Fibroblast of skin of left quadriceps (primary cell): Measurements from ENCODE around the gene FAHD1.

ENCODE experiments used
- DNase-seq, 2 experiments: peaks; one replicate each; pipeline ENCODE4 v3.0.0-alpha.2; 2013; ENCODE audit warnings: low read depth in 2 of 2

The FAHD1 gene

DNA sequence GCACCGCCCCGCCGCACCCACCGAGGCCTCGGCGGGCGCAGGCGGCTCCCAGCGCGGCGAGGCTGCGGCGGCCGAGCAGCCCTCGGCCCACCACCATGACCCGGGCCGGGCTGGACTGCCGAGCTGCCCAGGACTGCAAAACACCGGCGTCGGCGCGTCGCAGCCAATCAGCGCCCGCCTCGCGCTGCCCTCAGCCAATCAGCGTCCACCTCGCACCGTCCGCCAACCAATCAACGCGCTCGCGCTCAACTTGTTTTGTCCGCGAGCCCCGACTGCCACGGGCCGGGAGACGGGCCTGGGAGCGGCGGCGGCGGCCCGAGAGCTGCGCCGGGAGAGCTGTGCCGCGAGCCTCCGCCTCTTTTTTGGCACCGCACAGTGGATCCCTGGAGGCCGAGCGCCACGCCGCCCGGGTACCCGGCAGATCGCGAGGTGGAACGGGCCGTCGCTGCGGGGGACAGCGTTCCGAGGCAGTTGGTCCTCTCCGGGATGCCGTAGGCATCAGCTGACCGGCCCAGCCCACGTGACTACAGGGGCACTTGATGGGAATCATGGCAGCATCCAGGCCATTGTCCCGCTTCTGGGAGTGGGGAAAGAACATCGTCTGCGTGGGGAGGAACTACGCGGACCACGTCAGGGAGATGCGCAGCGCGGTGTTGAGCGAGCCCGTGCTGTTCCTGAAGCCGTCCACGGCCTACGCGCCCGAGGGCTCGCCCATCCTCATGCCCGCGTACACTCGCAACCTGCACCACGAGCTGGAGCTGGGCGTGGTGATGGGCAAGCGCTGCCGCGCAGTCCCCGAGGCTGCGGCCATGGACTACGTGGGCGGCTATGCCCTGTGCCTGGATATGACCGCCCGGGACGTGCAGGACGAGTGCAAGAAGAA lies at the start of gene FAHD1, which contains the start of gene HAGH:
Gene FAHD1 (plus strand): TSS at position 516 of the 883 bp plus-strand sequence. CDS start 33 bp downstream, at position 549.
Gene HAGH (minus strand): TSS at position 135 of the 883 bp plus-strand sequence. CDS start 38 bp downstream, at position 97.
- DNase-seq, result peak; percentile 84

DNA sequence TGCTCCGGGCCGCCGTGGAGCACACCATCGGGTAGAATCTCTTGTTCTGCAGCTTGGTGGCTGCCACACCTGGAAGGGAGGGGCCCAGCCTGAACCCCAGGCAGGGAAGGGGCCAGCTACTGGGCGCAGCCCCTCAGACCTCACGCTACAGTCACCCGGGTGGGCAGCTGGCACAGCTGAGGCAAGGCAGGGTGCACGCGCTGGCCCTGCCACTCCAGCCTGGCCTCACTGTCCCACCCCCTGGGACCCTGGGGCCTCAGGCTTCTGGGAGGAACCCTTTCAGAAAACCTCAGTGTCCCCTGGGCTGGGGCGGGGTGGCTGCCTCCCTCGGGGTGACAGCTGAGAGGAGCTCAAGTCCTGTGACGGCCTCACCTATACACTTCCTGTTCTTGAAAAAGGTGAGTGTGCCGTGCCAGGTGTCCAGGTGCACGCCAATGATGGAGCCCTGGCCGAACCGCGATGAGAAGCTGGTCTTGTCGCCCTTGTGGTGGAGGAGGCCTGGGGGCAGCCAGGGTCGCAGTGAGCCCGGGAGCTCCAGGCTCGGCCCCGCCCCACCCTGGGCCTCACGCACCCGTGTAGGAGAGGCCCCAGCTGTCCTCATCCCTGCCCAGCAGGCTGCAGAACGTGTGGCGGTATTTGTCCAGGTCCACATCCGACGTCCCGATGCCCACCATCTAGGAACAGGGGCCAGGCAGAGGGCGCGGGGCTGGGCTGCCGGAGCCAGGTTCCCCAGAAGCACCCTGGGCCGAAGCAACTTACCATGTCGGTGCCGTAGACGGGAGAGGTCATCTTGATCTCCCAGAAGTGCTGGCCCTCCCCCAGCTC lies 49.4 kb upstream of the FAHD1 start:
- no peak for DNase-seq

DNA sequence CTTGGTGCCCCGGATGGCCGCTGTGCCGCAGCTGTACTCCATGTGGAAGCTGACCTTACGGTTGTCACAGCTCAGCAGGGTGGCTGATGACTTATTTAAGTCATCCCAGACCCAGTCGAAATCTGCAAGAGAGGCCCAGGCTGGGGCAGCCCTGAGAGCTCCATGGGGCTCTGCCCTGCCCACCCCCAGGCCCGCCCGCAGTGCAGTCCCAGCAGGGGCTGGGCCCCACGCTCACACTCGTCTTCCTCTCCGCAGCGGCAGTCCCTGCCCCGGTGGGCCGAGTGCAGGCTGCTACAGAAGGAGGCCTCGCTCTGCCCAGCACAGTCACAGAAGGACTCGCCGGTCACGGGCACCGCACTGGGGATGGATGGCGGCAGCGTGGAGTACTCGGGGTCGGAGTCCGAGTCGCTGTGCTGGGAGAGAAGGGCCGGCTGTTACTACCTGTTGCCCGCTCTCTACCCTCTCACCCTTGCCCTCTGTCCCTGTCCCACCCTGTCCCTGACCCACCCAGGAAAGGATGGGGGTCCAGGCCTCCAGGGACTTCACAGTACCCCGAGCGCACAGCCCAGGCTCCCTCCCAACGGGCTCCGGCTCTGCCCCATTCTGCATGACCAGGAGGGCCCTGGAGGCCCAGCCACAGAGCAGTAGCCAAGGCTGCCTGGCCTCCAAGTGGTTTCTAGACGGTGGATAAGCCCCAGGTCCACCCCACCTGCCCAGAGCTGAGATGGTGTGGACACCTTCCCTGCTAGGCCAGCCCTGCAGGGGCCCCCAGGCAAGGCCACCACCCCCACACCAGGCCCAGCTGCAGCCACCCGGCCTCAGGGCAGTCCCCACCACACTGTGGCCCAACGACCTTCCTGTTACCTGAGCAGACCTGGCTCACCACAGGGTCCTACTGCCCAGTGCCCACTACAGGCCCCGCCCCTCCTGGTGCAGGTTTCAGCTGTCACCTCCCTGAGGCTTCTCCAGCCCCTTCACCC lies 48.5 kb upstream of the FAHD1 start:
- DNase-seq, result no peak

DNA sequence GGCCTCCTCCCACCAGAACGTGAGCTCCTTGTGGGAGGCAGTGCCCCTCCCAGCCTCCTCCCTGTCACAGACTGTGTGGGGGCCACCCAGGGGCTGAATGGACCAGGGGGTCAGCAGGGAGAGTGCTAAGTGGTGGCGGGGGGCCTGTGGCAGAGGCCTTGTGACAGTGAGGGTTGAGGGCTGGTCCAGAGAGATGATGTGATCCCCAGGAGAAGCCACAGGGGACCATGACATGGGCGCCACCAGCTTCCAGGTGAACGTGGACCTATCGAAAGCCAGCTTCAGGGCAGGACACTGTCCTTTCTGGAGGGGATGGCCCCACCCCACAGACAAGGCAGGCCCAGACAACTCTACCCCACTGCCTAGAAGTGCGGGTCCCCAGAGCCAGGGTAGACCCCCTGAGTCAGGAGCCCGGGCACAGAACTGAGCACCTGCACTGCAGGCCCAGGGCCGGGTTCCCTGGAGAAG lies 47.7 kb upstream of the FAHD1 start:
- no peak for DNase-seq

DNA sequence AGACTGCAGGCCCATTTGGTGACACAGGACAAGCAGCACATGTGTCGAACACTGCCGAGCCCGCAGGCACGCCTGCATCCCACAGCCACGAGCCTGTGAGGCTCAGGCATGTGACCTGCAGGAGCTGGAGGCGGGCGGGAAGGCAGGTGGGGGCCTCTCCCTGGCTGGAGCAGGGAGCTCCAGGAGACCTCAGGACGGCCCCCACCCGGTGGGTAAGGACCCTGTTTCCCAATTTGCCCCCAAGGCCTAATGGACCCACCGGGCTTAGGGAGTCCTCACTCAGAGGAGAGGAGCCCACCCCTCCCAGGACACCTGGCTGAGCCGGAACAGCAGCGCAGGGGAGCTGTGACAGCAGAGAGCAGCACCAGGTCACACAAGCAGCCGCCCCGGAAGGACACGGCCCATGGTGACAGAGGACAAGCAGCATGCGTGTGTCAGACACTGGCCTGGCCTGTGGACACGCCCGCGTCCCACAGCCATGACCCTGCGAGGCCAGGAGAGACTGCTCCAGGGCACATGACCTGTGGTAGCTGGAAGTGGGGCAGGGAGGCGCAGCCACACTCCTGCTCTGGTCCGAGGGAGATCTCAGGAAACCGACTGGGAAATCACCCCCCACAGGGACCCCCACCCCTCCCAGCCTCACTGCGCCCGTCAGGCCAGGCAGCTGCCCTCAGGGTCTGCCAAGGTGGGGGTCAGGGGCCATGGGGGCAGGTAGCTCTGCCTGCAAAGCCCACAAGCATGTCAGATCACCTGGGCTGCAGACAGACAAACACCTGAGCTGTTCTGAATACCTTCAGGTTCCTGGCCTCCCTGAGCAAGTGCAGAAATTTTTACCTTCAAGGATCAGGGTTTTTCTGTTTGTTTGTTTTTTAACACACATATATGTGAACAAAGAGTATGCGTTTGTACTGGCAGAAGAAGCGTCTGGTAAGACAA lies 47.0 kb upstream of the FAHD1 start:
- no peak for DNase-seq

DNA sequence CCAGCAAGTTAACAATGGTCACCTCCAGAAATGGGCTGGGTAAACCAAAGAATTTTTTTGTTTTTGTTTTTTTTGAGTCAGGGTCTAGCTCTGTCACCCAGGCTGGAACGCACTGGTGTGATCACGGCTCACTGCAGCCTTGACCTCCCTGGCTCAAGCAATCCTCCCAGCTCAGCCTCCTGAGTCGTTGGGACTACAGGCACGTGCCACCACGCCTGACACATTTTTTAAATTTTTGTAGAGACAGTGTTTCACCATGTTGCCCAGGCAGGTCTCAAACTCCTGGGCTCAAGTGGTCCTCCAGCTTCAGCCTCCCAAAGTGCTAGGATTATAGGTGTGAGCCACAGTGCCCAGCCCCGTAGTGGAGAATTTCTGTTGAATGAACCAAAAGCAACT lies 46.3 kb upstream of the FAHD1 start:
- DNase-seq, result no peak

DNA sequence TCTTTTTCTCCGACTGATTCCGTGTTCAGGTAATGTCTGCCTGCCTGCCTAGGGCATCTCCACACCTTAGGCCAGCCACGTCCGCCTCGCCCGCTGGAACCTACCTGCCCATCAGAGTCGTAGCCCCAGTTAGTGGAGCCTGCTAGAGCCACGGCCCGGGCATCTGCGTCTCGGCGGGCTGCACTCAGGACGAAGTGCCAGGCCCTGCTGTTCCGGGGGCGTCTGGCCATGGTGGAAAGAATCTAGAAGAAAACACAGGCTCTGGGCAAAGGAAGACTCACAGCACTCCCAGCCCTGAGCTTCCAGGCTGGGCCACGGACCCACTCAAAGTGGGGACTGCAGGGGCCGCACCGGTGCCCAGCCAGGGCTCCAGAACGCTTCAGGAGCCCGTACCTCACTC lies 45.8 kb upstream of the FAHD1 start:
- DNase-seq, result no peak

DNA sequence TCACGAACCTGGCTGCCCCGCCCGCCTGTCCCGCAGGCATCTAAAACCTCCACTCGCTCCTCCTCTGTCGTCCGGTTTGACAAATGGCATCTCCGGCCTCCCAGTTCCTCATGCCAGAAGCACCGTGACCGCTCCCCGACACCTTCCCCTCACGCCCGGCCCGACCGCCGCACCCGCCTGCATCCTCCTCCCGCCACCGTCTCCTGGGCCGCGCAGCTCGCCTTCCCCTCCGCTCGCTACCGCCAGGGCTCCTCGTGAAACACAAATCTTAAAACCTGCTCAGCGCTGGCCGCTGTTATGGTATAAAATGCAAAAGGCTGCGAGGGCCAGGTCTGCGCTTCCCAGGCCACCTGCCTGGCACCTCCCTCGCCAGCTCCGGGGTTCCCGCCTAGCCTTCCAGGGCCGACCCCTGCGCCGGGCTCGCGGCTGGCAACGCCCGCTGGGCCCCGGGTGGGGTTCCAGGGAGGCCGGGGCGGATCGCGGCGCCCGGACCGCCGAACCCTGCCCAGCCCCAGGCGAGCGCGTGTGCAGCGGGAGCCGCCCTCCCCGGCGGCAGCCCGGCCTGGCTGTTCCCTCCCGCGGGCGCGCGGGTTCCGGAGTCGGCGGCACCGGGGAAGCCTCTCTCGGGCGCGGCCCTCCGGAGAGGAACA lies 45.1 kb upstream of the FAHD1 start:
- no peak for DNase-seq

DNA sequence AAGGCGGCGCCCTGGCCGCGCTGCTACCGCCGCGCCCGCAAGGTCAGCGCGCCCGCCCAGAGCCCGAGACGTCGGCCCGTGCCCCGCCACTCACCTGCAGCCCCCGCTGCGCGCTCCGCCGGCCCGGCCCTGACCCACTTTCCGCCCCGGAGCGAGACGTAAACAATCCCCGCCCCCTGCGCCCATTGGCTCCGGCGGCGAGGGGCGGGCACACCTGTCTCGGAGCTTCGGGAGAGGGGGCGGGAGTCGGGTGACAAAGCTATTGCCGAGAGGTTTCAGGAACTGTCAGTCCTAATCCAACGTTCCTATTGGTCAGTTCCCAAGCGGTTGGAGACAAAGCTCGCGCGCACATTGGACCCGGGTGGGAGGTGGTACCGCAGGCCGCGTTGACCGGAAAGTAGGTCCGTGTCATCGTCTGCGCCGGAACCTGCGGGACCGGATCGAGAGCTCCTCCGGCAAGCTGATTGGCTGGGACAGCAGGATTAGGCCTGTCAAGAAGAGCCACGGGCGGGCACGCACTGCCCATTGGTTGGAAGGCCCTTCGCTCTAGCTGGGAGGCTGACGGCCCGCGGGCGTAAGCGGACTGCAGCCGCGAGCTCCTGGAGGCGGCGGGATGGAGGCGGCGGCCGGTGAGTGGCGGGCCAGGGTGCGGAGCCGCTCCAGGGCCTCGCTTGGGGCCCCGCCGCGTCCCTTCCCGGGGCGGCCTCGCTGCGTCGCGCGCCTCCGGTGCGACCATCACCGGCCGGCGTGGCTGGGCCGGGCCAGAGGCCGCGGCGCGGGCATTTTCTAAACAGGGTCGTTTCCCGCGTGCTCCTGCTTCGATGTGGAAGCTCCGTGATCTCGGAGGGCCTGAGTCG lies 44.4 kb upstream of the FAHD1 start, which contains the start of the genes NUBP2 and SPSB3:
Gene NUBP2 (plus strand): TSS at position 553 of the 857 bp plus-strand sequence. CDS start 61 bp downstream, at position 614.
Gene SPSB3 (minus strand): TSS at position 164 of the 857 bp plus-strand sequence. CDS start 1,088 bp downstream, outside the sequence.
- DNase-seq, result peak; percentile 100

DNA sequence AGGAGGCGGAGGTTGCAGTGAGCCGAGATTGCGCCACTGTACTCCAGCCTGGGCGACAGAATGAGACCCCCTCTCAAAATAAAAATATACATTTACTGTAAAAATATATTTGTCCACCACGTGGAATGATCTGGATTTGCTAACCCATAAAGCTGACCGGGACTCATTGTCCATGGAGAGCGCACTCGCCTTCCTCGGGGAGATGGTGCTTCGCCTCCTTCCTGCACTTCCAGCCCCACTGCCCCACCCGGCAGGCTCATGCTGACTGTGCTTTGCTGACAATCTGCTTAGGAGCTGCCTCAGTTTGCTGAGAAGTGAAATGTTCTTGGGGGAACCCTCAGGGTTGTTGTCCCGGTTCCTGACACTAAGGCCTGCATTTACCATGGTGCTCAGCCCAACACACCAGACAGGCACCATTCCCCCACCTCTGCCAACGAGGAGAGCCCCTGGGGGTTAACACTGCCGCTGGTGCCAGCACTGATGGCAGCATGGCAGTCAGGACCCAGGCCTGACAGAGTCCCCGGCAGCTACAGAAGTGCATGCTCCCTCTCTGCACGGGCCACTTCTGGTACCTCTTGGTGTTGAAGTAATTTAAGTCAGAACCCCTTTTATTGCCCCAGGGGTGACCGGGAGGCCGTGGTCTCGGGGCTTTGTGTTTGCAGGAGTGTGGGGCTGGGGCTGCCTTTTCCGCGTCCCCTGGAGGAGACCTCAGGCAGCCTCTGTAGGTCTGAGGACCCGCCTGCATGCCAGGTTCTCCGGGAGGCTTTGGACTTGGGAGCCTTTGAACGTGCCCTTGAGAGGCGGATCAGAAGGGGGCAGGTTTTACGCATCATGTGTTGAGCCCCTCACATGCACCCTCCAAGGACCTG lies 41.8 kb upstream of the FAHD1 start:
- DNase-seq, result no peak

DNA sequence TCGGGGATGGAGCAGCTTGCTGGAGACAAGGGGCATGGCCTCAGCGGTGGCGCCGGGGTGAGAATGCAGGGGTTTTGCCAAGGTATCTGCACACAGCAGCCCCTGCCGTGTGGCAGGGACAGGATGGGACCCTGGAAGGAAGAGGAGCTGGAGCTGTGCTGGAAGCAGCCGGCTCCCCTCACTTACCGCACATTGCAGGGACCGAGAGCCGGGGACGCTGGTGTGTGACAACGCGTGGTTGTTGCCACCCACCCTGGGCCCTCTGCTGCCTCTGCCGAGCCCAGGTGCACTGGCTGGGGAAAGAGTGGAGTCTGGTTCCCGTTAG lies 41.2 kb upstream of the FAHD1 start:
- DNase-seq, result no peak

DNA sequence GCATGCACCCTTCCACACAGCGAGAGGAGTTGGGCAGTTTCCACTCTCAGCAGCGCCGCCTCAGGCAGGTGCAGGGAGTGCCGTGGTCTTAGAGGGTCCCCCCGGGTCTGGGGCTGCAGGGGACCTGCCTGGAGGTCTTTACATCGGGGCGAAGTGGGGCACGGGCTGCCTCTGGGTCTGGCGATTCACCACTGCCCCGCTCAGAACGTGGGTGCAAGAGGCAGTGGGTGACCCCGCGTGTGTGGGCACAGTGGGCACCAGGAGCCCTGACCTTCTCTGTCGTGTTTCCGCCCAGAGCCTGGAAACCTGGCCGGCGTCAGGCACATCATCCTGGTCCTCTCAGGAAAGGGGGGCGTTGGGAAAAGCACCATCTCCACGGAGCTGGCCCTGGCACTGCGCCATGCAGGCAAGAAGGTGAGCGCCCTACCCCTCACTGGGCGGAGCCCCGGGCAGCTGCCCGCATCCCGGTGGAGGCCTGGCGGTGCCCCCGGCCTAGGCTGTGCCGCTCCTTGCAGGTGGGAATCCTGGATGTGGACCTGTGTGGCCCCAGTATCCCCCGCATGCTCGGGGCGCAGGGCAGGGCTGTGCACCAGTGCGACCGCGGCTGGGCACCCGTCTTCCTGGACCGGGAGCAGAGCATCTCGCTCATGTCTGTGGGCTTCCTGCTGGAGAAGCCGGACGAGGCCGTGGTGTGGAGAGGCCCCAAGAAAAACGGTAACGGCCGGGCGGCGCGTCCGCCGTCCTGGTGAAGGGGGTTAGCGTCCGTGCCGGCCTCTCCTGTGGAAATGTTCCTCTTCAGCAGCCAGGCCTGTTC lies 40.6 kb upstream of the FAHD1 start:
- no peak for DNase-seq

DNA sequence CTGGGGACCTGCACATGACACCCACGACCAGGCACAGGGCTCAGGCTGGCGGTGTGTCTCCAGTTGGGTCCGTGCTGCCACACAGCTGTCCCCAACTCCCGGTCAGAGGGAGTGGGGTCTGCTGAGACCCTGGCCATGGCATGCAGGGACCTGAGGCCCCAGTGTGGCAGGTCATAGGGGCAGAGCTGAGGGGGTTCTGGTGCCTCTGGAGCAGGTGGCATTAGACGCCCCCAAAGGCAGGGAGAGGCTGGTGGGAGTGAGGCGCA lies 40.0 kb upstream of the FAHD1 start:
- DNase-seq, result no peak

DNA sequence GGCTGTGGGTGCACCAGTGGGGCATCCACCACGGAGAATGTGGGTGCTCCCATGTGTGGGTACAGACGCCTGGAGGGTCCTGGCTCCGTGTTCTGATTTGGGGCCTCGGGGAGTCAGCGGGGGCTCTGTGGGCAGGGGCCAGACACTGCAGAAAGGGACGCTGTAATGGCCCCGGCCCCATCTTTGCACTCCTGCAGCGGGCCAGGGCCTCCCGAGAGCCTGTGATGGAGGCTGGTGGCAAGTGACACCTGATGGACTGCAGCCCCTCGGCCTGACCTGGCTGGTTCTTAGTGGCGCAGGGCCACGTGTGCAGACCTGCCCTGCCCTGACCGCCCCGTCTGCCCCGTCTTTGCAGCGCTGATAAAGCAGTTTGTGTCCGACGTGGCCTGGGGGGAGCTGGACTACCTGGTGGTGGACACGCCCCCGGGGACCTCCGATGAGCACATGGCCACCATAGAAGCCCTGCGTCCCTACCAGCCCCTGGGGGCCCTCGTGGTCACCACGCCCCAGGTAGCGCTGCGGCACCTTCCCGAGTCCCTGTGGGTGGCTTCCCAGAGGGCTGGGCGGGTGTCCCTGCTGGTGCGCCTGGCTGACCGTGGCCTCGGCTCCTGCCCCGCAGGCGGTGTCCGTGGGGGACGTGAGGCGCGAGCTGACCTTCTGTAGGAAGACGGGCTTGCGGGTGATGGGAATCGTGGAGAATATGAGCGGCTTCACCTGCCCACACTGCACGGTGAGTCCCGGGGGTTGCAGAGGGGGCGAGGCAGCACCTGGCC lies 39.5 kb upstream of the FAHD1 start:
- DNase-seq, result no peak

DNA sequence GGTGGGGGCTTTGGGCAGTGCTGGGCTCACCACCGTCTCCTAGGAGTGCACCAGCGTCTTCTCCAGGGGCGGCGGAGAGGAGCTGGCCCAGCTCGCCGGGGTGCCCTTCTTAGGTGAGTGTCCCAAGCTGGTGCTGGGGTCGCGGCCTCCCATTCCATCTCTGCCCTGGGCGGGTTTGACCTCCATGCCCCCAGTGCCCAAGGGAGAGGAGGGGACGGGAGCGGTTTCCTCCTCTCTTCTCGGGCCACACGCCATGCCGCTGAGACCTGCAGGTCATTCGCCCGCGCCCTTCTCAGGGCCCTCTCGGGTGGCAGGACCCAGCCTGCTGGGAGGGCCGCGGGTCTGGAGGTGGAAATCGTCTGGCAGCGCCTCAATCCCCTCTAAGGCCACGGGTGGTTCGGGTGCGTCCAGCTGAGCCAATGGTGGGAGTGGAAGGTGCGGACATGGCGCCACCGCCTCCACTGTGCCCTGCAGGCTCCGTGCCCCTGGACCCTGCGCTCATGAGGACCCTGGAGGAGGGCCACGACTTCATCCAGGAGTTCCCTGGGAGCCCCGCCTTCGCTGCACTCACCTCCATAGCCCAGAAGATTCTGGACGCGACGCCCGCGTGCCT lies 38.8 kb upstream of the FAHD1 start:
- DNase-seq, result no peak

DNA sequence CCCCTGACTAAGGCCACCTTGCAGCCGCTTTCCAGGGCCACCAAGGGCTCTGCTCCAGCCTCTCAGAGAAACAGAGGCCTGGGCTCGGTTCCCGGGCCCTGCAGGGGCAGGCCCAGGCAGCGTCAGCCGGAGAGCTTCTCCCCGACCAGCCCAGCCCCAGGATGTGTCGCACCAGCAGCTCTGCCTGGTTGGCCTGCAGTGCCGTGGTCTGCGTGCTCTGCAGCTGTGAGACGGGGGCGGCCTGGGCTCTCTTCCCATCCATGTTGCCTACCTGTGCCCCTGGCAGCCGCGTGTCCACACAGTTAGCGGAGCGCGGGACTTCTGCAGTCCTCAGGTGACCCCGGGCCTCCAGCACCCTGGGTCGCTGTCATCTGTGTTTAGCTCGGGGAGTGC lies 38.3 kb upstream of the FAHD1 start:
- no peak for DNase-seq
